HEK293 (cell line): ENCODE data around the gene SHOC2.

Experiments
- GLI2 ChIP-seq: fragments of 450-650 bp; formaldehyde crosslinking; IDR thresholded peaks from 2 replicates; pipeline ENCODE4; 2017; ENCODE audit warnings: missing biosample characterization, missing genetic modification characterization, low read depth, borderline replicate concordance
- MEIS1 ChIP-seq: sonication (generic); formaldehyde crosslinking; IDR thresholded peaks from 2 replicates; pipeline ENCODE4 v1.8.1; 2022; ENCODE audit warnings: missing genetic modification reagents, mild to moderate bottlenecking, borderline replicate concordance
- MZF1 ChIP-seq: fragments of 450-650 bp; formaldehyde crosslinking; IDR thresholded peaks from 2 replicates; pipeline ENCODE4 v1.5.1; 2017; ENCODE audit warnings: missing biosample characterization, missing genetic modification characterization, borderline replicate concordance
- RBAK ChIP-seq: fragments of 450-650 bp; formaldehyde crosslinking; IDR thresholded peaks from 2 replicates; pipeline ENCODE4 v1.5.1; 2016; ENCODE audit warnings: missing biosample characterization, missing genetic modification characterization
- SCRT1 ChIP-seq: fragments of 450-650 bp; formaldehyde crosslinking; IDR thresholded peaks from 2 replicates; pipeline ENCODE4 v1.5.1; 2016; ENCODE audit warnings: missing biosample characterization, missing genetic modification characterization, borderline replicate concordance
- SETDB1 ChIP-seq: IDR thresholded peaks from one replicate; pipeline ENCODE4 v1.6.1; 2017; ENCODE audit warnings: mild to moderate bottlenecking, low read length, moderate library complexity, mixed read lengths; ENCODE audit not compliant: insufficient read length
- ZNF184 ChIP-seq: fragments of 450-650 bp; IDR thresholded peaks from 2 replicates; pipeline ENCODE4 v1.5.1; 2018; ENCODE audit warnings: missing biosample characterization, mild to moderate bottlenecking, missing genetic modification characterization
- ZNF2 ChIP-seq: fragments of 450-650 bp; formaldehyde crosslinking; IDR thresholded peaks from 2 replicates; pipeline ENCODE4 v1.5.1; 2016; ENCODE audit warnings: missing biosample characterization, missing genetic modification characterization
- ZNF24 ChIP-seq: fragments of 450-650 bp; formaldehyde crosslinking; IDR thresholded peaks from 2 replicates; pipeline ENCODE4 v1.5.1; 2016; ENCODE audit warnings: missing biosample characterization, missing genetic modification characterization
- ZNF274 ChIP-seq, 2 experiments: fragments of 200-500 bp in 1 of 2; fragments of 450-650 bp in 1 of 2; sonication (Bioruptor generic) in 1 of 2; formaldehyde crosslinking in 1 of 2; IDR thresholded peaks; 2 replicates each; pipeline versions ENCODE4 v1.5.1 to v1.6.1; 2014 to 2016; ENCODE audit warnings: borderline replicate concordance in 1 of 2, inconsistent platforms in 1 of 2, low read length in 1 of 2, missing biosample characterization in 1 of 2, missing genetic modification characterization in 1 of 2
- ZNF600 ChIP-seq: fragments of 450-650 bp; formaldehyde crosslinking; IDR thresholded peaks from 2 replicates; pipeline ENCODE4 v1.5.1; 2016; ENCODE audit warnings: missing biosample characterization, missing genetic modification characterization
- ZNF610 ChIP-seq: fragments of 450-650 bp; formaldehyde crosslinking; IDR thresholded peaks from 2 replicates; pipeline ENCODE4 v1.5.1; 2016; ENCODE audit warnings: missing biosample characterization, missing genetic modification characterization, borderline replicate concordance
- ZNF621 ChIP-seq: fragments of 450-650 bp; formaldehyde crosslinking; IDR thresholded peaks from 2 replicates; pipeline ENCODE4 v1.5.1; 2017; ENCODE audit warnings: missing biosample characterization, missing genetic modification characterization
- ZNF658 ChIP-seq: fragments of 450-650 bp; formaldehyde crosslinking; IDR thresholded peaks from 2 replicates; pipeline ENCODE4; 2016; ENCODE audit warnings: missing biosample characterization, missing genetic modification characterization
- ZNF664 ChIP-seq: fragments of 450-650 bp; formaldehyde crosslinking; IDR thresholded peaks from 2 replicates; pipeline ENCODE4 v1.5.1; 2016; ENCODE audit warnings: missing biosample characterization, missing genetic modification characterization
- ZNF76 ChIP-seq: fragments of 450-650 bp; formaldehyde crosslinking; IDR thresholded peaks from 2 replicates; pipeline ENCODE4; 2016; ENCODE audit warnings: low read depth, missing biosample characterization, missing genetic modification characterization, borderline replicate concordance
- ZNF837 ChIP-seq: fragments of 450-650 bp; formaldehyde crosslinking; IDR thresholded peaks from 2 replicates; pipeline ENCODE4 v1.5.1; 2016; ENCODE audit warnings: missing biosample characterization, missing genetic modification characterization
- TF ChIP-seq, protein P1 (sequence below): fragments of 450-650 bp; formaldehyde crosslinking; IDR thresholded peaks from 2 replicates; pipeline ENCODE4 v1.5.1; 2016; ENCODE audit warnings: missing biosample characterization, missing genetic modification characterization
- TF ChIP-seq, protein P2 (sequence below): fragments of 450-650 bp; formaldehyde crosslinking; IDR thresholded peaks from 2 replicates; pipeline ENCODE4; 2016; ENCODE audit warnings: missing biosample characterization, missing genetic modification characterization
- TF ChIP-seq, protein P3 (sequence below): fragments of 450-650 bp; formaldehyde crosslinking; IDR thresholded peaks from 2 replicates; pipeline ENCODE4 v1.5.1; 2016; ENCODE audit warnings: missing biosample characterization, missing genetic modification characterization
- TF ChIP-seq, protein P4 (sequence below): fragments of 450-650 bp; formaldehyde crosslinking; IDR thresholded peaks from 2 replicates; pipeline ENCODE4 v1.5.1; 2017; ENCODE audit warnings: missing biosample characterization, missing genetic modification characterization
- TF ChIP-seq, protein P5 (sequence below): fragments of 450-650 bp; formaldehyde crosslinking; IDR thresholded peaks from 2 replicates; pipeline ENCODE4 v1.5.1; 2016; ENCODE audit warnings: missing biosample characterization, missing genetic modification characterization
- TF ChIP-seq, protein P6 (sequence below): IDR thresholded peaks from 2 replicates; pipeline ENCODE4 v1.6.1; 2011; ENCODE audit warnings: mild to moderate bottlenecking, low read depth, low read length, borderline replicate concordance

SHOC2 gene

DNA sequence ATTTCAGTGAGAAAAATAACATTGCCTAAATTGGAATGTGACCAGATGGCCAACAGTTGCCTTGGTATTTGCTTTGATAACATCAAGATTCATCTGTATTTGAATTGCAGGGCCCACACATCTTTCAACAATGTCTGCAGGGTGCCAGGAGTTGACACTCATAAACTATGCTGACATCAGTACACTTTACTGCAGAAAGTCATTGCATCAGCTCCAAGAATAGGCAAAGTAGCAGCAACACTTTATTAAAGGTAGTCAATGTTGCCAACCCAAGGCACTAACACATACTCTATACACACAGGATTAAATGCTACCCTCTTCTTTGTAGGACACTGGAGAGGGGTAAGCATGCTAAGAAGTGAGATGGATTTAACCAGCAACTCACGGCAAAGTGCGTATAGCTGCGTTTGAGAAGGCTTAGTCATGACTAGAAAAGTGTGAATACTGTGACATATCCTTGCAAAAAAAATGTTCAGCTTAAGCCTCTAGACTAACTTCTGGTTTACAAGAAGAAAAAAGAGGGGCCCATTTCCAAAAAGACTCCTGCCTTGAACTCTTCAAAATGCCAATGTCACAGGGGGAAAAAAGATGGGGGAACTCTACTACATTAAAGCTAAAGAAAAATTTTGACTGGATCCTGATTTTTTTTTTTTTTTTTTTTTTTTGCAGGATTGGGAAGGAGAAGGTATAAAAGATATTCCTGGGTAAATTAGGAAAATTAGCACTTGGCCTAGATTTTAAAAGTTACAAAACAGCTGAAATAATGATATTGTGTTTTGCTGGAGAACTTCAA, 2.7 kb upstream of the SHOC2 start (continued):
- TF ChIP-seq, protein P1, sequence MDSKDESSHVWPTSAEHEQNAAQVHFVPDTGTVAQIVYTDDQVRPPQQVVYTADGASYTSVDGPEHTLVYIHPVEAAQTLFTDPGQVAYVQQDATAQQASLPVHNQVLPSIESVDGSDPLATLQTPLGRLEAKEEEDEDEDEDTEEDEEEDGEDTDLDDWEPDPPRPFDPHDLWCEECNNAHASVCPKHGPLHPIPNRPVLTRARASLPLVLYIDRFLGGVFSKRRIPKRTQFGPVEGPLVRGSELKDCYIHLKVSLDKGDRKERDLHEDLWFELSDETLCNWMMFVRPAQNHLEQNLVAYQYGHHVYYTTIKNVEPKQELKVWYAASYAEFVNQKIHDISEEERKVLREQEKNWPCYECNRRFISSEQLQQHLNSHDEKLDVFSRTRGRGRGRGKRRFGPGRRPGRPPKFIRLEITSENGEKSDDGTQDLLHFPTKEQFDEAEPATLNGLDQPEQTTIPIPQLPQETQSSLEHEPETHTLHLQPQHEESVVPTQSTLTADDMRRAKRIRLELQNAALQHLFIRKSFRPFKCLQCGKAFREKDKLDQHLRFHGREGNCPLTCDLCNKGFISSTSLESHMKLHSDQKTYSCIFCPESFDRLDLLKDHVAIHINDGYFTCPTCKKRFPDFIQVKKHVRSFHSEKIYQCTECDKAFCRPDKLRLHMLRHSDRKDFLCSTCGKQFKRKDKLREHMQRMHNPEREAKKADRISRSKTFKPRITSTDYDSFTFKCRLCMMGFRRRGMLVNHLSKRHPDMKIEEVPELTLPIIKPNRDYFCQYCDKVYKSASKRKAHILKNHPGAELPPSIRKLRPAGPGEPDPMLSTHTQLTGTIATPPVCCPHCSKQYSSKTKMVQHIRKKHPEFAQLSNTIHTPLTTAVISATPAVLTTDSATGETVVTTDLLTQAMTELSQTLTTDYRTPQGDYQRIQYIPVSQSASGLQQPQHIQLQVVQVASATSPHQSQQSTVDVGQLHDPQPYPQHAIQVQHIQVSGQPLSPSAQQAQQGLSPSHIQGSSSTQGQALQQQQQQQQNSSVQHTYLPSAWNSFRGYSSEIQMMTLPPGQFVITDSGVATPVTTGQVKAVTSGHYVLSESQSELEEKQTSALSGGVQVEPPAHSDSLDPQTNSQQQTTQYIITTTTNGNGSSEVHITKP = peak; percentile 89
- peak; percentile 77; the same call in 1 of the 2 replicates for TF ChIP-seq GLI2 (tag by site-specific recombination)
- TF ChIP-seq RBAK (tag by site-specific recombination) = no peak
- TF ChIP-seq, protein P2, sequence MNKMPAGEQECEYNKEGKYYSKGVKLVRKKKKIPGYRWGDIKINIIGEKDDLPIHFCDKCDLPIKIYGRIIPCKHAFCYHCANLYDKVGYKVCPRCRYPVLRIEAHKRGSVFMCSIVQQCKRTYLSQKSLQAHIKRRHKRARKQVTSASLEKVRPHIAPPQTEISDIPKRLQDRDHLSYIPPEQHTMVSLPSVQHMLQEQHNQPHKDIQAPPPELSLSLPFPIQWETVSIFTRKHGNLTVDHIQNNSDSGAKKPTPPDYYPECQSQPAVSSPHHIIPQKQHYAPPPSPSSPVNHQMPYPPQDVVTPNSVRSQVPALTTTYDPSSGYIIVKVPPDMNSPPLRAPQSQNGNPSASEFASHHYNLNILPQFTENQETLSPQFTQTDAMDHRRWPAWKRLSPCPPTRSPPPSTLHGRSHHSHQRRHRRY (tag by site-specific recombination) = 0 out of 2 replicates have a peak, but pooled peaks have one; percentile 71
- TF ChIP-seq ZNF600 (tag by site-specific recombination) = peak; percentile 96
- no peak for TF ChIP-seq ZNF274 (IDR thresholded peaks at IDR 0.05; ENCODE audit: low read length)
- no peak for TF ChIP-seq ZNF274 (tag by site-specific recombination; IDR thresholded peaks at IDR 0.05; ENCODE audit: borderline replicate concordance)
- TF ChIP-seq, protein P3, sequence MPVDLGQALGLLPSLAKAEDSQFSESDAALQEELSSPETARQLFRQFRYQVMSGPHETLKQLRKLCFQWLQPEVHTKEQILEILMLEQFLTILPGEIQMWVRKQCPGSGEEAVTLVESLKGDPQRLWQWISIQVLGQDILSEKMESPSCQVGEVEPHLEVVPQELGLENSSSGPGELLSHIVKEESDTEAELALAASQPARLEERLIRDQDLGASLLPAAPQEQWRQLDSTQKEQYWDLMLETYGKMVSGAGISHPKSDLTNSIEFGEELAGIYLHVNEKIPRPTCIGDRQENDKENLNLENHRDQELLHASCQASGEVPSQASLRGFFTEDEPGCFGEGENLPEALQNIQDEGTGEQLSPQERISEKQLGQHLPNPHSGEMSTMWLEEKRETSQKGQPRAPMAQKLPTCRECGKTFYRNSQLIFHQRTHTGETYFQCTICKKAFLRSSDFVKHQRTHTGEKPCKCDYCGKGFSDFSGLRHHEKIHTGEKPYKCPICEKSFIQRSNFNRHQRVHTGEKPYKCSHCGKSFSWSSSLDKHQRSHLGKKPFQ = peak; percentile 96
- TF ChIP-seq, protein P4, sequence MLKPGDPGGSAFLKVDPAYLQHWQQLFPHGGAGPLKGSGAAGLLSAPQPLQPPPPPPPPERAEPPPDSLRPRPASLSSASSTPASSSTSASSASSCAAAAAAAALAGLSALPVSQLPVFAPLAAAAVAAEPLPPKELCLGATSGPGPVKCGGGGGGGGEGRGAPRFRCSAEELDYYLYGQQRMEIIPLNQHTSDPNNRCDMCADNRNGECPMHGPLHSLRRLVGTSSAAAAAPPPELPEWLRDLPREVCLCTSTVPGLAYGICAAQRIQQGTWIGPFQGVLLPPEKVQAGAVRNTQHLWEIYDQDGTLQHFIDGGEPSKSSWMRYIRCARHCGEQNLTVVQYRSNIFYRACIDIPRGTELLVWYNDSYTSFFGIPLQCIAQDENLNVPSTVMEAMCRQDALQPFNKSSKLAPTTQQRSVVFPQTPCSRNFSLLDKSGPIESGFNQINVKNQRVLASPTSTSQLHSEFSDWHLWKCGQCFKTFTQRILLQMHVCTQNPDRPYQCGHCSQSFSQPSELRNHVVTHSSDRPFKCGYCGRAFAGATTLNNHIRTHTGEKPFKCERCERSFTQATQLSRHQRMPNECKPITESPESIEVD = peak; percentile 98
- TF ChIP-seq, protein P5, sequence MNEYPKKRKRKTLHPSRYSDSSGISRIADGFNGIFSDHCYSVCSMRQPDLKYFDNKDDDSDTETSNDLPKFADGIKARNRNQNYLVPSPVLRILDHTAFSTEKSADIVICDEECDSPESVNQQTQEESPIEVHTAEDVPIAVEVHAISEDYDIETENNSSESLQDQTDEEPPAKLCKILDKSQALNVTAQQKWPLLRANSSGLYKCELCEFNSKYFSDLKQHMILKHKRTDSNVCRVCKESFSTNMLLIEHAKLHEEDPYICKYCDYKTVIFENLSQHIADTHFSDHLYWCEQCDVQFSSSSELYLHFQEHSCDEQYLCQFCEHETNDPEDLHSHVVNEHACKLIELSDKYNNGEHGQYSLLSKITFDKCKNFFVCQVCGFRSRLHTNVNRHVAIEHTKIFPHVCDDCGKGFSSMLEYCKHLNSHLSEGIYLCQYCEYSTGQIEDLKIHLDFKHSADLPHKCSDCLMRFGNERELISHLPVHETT (tag by site-specific recombination) = peak; percentile 91; the same call in 1 of the 2 replicates
- TF ChIP-seq MEIS1 = no peak
- TF ChIP-seq SCRT1 (tag by site-specific recombination) = peak; percentile 92; the same call in 1 of the 2 replicates
- TF ChIP-seq ZNF24 = peak; percentile 97
- TF ChIP-seq ZNF837 (tag by site-specific recombination) = no peak
- TF ChIP-seq ZNF2 (tag by site-specific recombination) = peak; percentile 92
- TF ChIP-seq MZF1 (tag by site-specific recombination) = peak; percentile 66; the same call in 1 of the 2 replicates
- no peak for TF ChIP-seq ZNF658 (tag by site-specific recombination)
- 0 out of 2 replicates have a peak, but pooled peaks have one; percentile 36 for TF ChIP-seq ZNF76
- TF ChIP-seq, protein P6, sequence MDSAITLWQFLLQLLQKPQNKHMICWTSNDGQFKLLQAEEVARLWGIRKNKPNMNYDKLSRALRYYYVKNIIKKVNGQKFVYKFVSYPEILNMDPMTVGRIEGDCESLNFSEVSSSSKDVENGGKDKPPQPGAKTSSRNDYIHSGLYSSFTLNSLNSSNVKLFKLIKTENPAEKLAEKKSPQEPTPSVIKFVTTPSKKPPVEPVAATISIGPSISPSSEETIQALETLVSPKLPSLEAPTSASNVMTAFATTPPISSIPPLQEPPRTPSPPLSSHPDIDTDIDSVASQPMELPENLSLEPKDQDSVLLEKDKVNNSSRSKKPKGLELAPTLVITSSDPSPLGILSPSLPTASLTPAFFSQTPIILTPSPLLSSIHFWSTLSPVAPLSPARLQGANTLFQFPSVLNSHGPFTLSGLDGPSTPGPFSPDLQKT = no peak
- no peak for TF ChIP-seq ZNF621 (tag by site-specific recombination)
- TF ChIP-seq ZNF610 (tag by site-specific recombination) = 0 out of 2 replicates have a peak, but pooled peaks have one; percentile 71
- TF ChIP-seq SETDB1 = no peak
- peak; percentile 49; the same call in 1 of the 2 replicates for TF ChIP-seq ZNF184 (tag by site-specific recombination)
- TF ChIP-seq ZNF664 = peak; percentile 84
- TF ChIP-seq, all 188 proteins: peak for 82
